Activated CD4-positive, alpha-beta T cell treated with anti-CD3 and anti-CD28 coated beads, Interleukin-2, amount 50 U/mL, for 4 hours (primary cell): Measurements from ENCODE around the gene VAV3.

Source experiments
- DNase-seq, 2 experiments: peaks; one replicate each; pipeline ENCODE4 v3.0.0-alpha.2; 2020

The VAV3 gene

DNA sequence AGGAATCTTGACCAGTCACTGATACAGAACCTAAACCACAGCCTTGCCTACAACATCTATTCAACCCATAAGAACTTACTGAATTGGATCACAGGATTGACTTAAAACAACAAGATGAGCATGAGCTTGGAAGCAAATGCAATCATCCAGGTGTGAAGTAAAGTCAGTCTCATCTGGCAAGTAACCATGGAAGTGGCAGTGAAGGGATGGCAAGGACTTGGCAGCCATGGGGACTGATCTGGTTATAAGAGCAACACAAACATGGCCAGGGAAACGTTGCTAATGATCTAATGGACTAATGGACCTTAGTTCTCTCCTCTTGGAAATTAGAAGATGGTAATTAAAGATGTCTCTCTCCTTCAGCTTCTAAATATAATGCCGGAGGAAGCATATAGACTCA, 133.1 kb downstream of the VAV3 start:
- DNase-seq = no peak

DNA sequence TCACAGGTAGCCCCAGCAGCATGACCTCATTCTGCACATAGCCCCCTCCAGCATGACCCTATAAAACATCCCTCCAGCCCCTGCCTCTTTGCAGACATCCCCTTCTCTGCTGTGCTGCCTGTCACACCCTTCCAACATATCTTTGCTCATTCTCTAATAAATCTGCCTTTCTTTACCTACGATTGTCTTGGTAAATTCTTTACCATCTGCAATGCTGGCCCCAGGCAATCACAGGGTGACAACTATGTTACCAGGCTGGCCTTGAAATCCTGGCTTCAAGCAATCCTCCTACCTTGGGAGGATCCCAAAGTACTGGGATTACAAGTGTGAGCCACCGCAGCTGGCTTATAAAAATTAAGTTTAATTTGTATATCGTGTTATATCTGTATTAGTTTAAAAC, 134.5 kb downstream of the VAV3 start:
- DNase-seq = no peak

DNA sequence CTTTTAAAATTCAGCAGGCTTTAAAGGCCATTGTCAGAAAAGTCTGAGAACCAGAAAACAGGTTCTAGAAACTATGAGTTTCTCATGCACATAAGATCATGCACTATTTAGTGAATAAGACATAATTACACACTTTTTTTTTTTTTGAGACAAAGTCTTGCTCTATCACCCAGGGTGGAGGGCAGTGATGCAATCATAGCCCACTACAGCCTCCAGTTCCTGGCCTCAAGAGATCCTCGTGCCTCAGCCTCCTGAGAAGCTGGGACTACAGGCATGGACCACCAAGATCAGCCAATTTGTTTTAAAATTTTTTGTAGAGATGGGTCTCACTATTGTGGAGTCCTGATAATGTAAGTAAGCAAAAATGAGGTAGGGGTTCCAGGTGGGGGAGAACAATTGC, 134.9 kb downstream of the VAV3 start:
- DNase-seq = no peak

DNA sequence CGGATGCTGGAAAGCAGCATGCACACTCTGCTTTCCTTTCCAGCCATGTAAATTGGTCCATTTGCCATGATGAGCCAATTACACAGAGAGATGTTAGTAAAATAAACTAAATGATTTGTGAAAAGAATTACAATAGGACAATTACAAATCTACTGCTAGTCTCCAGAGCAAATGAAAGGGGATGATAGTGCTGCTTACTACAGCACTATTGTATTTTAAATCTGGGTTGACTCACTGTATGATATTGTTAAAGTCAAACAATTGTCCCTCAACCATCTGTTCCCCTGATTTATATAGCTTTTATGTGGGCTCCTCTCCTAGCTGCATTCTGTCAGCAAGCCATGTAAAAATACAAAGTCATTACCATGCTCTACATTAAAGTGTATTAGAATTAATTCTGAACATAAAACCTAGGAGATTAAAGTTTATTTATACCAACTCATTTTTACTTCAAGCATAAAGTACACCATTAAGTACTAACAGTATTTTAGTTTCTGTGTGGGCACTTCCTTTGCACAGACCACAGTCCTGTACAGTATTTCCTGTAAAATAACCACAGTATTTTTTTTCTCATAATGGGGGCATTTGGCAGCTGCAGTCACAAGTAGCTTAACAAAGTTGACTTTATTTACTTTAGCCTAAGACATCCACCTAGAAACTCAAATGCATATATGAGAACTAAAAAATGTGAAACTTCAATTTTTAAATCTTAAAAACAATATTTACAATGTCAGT, 135.8 kb downstream of the VAV3 start:
- DNase-seq = no peak

DNA sequence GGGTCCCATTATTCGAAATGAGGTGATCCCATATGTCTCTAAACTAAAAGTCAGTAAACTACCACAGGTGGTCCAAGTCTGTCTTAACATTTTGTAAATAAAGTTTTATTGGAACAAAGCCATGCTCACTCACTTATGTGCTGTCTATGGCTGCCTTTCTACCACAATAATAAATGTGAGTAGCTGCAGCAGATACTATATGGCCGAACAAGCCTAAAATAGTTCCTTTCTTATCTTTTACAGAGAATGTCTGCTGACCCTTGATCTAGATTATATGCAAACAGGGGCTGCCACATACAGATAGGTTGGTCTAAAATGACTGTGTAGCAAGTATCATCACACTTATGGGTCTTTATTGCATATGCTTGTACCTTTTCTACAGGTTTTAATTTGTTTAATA, 140.0 kb downstream of the VAV3 start:
- no peak for DNase-seq

DNA sequence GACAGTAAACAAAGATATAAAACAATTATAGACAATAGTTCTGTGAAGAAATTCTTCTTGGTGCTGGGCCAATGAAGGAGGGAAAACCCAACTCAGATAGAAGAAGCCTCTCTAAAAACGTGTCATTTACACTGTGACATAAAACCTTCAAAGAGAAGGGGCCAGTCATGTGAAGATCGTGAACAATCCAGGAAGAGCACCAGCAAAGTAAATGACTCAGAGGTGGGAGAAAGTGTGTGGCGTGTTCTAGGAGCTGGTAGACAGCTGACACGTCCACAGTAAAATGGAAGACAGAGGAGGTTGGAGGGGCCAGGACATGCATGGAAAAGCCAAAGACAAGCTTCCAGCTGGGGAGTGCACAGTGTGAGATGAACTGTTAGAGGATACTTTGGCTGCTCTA, 143.6 kb downstream of the VAV3 start:
- DNase-seq = no peak

DNA sequence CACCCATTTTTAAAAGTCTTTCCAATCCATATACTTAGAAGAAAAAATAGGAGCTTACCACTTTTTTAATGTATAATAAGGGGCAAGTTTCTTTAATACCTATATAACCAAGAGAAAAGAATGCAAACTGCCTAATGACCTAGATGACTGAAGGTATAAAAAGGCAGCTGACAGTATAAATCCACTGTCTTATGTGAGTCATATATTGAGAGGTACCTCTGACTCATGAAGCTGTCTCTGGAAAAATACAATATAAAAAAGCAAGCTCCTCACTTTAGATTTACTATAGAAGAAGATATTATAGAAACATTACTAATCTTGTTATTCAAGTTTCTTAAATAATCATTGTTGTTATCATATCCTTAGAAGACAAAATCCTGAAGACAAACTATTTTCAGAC, 144.2 kb downstream of the VAV3 start:
- no peak for DNase-seq

DNA sequence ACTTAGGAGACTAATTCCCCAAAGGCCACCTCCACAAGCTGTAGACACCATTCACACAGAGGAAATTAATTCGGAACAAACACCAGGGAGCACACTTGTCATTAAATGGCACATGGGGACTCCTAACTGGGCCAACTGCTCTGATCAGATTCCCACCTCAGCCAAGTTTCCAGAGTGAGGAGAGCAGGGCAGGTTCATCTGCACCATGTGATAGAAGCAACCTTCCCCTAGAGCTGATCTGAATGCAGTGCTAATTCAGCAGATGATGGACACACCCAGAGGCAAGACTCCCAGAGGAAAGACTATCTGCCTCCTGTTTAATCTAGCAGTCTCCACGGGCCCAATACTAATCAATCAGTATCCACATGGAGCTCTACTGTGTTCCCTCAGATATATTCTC, 147.0 kb downstream of the VAV3 start:
- DNase-seq = no peak

DNA sequence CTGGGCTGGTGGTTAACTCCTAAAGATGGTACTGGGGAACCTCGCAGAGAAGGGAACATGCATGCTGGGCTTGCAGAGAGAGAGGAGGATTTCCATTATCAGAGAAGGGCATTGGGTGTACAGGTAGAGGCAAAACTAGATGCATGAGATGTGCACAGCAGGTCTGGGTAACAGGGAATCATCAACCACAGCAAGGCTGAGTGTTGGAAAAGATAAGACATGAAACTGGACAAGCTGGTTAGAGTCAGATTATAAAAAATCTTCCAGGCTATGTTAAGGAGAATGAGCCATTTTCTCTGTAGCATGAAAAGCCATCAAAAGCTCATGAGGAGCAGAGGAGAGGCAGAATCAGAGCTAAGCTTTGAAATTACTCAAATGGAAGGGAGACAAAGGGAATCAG, 147.8 kb downstream of the VAV3 start:
- no peak for DNase-seq

DNA sequence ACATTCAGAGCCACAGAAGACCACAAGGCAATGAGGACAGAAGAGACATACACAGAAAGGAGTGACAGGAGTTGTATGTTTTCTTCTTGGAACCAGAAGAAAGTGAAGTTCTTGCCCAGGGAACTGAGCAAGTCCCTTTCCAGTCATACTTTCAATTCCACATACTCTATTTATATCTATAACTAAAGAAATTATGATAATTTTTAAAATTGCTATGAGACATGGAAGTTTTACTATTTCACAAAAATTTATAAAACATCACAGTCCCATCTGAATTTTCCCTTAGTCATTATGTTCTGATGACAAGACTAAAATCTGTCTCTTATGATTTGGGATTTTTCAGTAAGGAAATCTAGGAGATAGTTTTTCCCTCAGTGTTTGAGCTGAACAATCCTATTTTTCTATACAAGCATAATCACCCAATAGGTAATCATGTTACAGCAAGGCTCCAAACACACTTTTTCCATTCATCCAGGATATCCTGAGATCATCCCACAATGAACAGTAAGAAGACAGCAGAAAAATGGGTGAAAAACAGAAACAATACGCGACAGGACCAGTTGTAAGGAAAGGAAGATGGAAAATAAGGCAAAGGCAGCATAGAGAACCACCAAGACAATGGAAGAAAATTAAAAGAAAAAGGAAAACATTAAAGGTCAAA, 154.6 kb downstream of the VAV3 start:
- no peak for DNase-seq

DNA sequence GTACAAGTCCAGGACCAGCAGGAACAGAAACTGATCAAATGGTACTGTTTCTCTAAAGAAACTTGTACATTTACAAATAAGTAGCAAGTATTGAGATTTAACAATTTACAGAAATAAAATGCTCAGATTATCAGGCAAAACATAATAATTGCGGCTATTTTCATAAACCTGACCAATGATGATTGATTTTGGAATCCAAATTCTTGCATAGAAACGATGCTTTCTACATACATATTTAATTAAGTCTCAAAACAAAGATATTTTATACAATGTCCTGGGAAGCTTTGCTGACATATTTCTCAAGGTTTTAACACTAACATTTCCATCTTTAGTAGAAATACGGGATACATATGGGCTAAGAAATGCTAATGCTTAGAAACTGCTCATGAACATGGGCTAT, 157.1 kb downstream of the VAV3 start:
- no peak for DNase-seq

DNA sequence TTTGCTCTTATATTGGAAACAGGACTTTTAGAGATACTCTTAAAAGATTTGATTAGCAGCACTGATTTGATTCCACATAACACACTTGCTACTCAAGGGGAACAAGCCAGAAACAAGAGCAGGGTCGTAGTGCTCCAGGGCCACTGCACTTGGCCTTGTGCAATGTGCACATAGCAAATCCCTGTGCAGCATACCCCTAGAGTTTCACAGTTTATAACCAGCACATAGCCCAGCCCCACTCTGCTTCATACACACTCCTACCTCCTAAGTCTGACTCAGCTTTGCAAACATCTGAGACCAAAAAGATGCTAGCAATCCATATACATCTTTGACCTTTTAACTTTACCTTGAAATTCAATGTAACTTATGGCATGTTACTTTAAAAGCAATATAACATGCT, 157.6 kb downstream of the VAV3 start:
- DNase-seq = no peak

DNA sequence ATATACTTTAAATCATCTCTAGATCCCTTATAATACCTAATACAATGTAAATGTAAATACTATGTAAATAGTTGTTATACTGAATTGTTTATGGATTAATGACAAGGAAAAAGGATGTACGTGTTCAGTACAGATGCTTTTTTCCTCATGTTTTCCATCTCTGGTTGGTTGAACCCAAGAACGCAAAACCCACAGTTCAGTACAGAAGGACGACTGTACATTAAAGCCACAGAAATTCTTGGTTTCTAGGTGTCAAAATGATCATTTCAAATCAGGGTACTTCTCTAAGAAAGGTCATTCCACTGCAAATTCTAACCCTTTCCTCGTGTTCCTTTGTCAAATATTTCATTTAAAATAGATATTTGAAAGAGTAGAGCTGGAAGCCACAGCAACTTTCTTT, 158.1 kb downstream of the VAV3 start:
- DNase-seq = no peak

DNA sequence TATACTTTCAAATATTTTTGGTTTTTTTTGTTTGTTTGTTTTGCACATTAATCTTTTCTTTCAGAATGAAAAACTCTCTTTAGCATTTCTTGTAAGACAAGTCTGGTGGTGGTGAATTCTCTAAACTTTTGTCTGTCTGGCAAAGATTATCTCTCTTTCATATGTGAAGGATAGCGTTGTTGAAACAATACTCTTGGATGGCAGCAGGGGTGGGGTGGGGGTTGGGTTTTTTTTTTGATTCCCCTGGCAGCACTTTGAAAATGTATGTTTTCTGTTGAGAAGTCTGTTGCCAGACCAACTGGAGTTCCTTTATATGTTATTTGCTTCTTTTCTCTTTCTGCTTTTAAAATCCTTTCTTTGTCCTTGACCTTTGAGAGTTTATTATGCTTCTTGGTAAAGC, 160.2 kb downstream of the VAV3 start:
- no peak for DNase-seq

DNA sequence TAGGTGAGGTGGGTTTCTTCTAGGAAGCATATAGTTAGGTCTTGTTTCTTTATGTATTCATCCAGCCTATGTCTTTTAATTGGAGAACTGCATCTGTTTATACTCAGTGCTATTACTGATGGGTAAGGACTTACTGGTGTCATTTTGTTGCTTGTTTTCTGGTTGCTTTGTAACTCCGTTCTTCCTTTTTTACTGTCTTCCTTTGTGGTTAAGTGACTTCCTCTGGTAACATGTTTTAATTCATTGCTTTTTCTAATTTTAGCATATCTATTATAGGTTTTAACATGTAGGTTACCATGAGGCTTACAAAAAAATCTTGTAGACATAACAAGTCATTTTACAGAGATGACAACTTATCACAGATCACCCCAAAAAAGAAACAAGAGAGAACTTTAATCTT, 160.8 kb downstream of the VAV3 start:
- no peak for DNase-seq

DNA sequence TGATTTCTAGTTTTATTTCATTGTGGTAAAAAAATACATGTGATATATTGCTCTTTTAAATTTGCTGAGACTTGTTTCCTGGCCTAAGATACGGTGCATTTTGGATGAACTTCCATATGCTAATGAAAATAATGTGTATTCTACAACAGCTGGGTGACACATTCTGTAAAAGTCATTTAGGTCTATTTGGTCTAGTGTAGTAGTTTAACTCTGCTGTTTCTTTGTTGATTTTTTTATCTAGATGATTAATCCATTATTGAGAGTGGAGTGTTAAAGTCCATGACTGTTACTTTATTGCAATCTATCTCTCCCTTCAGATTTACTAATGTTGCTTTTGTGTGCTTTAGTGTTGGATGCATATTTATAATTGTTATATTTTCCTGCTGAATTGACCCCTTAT, 161.4 kb downstream of the VAV3 start:
- no peak for DNase-seq

DNA sequence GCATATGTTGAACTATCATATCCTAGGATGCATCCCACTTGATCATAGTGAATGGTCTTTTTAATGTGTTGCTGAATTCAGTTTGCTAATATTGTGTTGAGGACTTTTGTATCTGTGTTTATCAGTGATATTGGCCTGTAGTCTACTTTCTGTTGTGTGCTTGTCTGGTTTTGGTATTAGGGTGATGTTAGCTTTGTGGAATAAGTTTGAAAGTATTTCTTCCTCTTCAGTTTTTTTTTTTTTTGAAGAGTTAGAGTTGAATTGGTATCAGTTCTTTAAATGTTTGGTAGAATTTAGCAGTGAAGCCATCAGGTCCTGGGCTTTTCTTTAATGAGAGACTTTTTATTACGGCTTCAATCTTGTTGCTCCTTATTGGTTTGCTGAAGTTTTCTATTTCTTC, 162.3 kb downstream of the VAV3 start:
- DNase-seq = no peak

DNA sequence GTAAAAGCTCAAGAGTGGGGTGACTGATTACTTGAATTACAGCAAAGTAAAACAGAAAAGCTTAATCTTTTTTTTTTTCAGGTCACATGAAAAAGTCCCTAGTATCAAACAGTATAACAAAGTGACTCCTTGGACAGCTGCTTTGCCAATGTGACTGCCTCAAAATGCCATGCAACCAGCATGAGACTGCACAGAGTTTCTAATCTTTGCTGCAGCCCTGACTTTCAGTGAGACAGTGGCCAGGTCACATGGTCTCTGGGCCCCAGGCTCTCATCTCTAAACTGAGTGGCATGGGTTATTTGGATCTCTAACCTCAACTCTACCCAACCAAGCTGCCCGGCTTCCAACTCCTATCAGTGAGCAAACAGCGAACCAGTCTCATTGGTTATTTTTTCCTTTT, 169.0 kb downstream of the VAV3 start:
- no peak for DNase-seq

DNA sequence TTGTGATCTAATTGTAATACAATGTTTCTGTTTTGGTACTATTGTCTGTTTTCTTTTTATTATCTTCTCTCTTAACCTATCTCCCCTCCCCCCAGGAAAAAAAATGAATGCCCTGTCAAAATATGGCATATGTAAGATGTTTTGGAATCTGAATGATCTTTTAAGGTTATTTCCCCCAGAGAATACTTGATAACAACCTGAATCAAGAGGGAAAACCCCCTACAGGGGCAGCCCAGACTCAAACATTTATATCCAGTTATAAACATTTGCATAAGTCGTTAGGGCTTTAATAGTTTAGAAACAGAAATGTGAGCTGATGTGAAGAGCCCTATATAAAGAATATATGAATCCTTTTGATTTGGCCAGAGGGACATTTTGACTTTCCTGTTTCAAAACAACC, 169.5 kb downstream of the VAV3 start:
- DNase-seq = no peak

DNA sequence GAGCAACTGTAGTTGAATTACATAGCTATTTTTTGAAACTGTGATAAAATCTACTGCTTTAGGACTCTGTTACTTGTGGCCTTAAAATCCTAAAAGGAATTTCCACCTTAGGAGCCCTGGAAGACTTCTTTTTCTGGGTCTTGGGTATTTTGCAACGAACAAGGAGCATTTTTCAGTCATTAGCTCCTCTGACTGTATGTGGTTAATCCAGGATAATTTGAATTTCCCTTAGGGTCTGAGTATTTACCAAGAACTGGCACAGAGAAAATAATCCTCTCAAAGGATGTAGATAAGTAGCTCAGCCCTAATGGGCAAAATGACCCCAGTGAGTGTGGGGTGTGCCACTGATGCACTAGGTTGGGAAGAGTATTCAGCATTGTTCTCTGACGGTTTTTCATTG, 170.4 kb downstream of the VAV3 start:
- DNase-seq = no peak

DNA sequence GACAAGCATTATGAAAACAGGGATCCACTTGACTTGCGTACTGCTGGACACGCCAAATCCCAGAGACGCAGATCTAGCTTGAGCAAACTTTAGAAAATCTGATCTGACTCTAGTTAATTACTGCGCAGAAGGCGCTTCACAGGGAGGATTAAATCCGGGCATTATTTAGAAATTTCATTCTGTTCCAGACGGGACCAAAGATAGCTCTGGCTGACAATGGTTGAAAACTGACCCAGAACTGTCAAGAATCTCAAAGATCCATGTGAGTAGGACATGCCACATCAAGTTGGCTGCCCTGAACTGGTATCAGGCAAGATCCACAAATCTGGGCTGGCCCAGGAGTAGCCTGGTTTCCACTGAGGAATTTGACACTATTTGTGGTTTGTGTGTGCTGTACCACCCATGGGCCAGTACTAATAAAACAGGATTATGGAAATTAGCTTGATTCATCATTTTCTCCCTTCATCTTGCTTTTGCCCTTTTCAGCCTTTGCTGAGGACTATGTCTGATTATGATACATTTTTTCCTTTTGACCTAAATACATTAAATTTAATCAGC, 171.0 kb downstream of the VAV3 start:
- no peak for DNase-seq

DNA sequence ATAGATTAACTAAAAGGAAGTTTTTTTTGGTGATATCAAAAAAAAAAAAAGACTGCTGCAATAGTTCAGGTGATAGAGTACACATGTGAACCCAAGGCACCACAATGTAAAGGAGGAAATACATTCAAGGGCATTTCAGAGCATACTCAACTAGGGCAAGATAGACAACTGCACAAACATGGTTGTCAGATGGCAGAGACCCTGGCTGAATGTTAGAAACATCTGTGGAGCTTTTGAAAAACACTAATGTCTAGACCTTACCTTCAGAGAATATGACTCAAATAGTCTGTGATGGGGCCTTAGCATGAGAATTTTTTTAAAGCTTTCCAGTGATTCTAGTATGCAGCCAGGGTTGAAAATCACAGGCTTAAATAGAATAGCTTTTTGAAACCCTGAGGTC, 173.6 kb downstream of the VAV3 start:
- DNase-seq = no peak

DNA sequence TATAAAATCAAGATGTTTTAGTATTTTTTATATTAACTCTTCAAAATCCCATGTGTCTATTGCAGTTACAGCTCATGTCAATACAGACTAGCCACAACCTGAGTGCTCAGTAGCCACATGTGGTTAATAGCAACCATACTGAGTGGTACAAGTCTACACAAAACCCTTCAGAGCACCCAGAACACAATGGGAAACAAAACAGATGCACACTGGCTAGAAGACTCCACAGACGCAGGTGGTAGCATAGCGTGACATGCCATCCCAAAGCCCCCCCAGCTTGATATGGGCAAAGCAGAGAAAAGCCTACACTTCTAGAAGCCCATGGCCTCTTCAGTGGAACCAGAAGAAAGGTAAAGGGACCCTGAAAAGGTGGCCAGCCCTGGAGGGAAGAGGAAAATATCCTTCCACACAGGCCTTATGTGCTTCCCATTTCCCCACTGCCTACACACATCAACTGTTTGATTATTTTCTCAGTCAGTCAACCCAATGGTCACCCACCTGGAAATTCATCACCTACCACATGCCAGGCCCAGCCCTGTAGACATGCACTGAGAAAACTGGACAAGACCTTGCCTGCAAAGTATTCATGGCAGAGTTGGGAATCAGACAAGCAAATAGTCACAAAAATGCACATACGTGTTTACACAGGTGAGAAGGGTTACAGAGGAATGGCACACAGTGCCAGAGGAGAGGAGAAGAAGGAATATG, 175.0 kb downstream of the VAV3 start:
- no peak for DNase-seq
